ENCODE data around the gene SLC18A2. TPM values are rescaled to one million over a fixed set of nuclear protein-coding genes. Genes with fewer than 3 reads are reported as not detected.

SLC18A2 gene
- total and polyA plus RNA-seq, 2 donors (not counting 3 experiments of a cell fraction or from before 2014, with no cell fraction given), result not detected

- H3K27ac ChIP-seq (ENCODE audit: insufficient read depth, low read depth, low read length), result no peak overlapping the region
- CTCF ChIA-PET, result interaction anchor here (1.7 to 2.0 kb wide), 3 partner anchors 13 to 69 kb away, joined by 4 to 10 read pairs (median 5); no protein-coding TSS in a partner anchor
- no TSS peak for BruUV-seq (replicated peaks)
These were observed 8.7 kb downstream of the SLC18A2 start for GRCh38 chr10:117249493-117250093.

More at GRCh38 chr10:117249493-117250093, 8.7 kb downstream of the SLC18A2 start:
- Histone ChIP-seq H3K36me3 (ENCODE audit: control insufficient read depth in 2 of 2, extremely low read depth in 1 of 2, insufficient read depth in 2 of 2, low read length in 2 of 2) (no peaks in the 10 kb centered on the region), H3K27me3 (ENCODE audit: control insufficient read depth in 2 of 2, insufficient read depth in 2 of 2, low read length in 2 of 2) (peaks cover 0 to 4% of the 10 kb centered on the region in 2 experiments), H3K4me2 (ENCODE audit: insufficient read depth, low read length) (no peak overlapping the region), H3K79me2 (ENCODE audit: control insufficient read depth, insufficient read depth, low read length) (no peaks in the 10 kb centered on the region), H3K9me3 (replicated peaks; ENCODE audit: control insufficient read depth, insufficient read depth, low read length) (no peaks in the 10 kb centered on the region), H3K4me1 (ENCODE audit: control insufficient read depth, extremely low read depth, insufficient read depth, low read length) (no peaks in the 10 kb centered on the region), H4K20me1 (replicated peaks; ENCODE audit: control insufficient read depth, extremely low read depth, insufficient read depth, low read length) (no peaks in the 10 kb centered on the region), H3K9me1 (replicated peaks; ENCODE audit: control insufficient read depth, extremely low read depth, insufficient read depth, low read length) (no peaks in the 10 kb centered on the region), H2AFZ (ENCODE audit: low read depth, low read length) (no peak overlapping the region), H3K4me3 (replicated peaks in 1 of 3; ENCODE audit: insufficient read depth in 1 of 3, low read depth in 1 of 3, low read length in 3 of 3) (no peak overlapping the region), H3K9ac (replicated peaks; ENCODE audit: extremely low read depth, insufficient read depth, low read length) (no peak overlapping the region)
- POLR2A ChIA-PET, result no interaction called here
- intact Hi-C loops (cut with micrococcal nuclease) (no loop called here), dilution Hi-C loops (cut with MboI; ENCODE audit: extremely low pct_ligation_motif_present, low sequenced_read_pairs) (no loop called here)
- no peak for TF ChIP-seq MYC (IDR thresholded peaks at IDR 0.05; ENCODE audit: low read depth, low read length)
- TF ChIP-seq GATA2 (IDR thresholded peaks at IDR 0.05; ENCODE audit: insufficient read depth, insufficient read length, low read depth, low read length), result no peak
- TF ChIP-seq FOS (IDR thresholded peaks at IDR 0.05; ENCODE audit: borderline replicate concordance, insufficient read depth, low read length), result no peak
- no peak for TF ChIP-seq JUN (IDR thresholded peaks at IDR 0.05; ENCODE audit: borderline replicate concordance, insufficient read depth, insufficient read length, low read depth)
- no peak for TF ChIP-seq MAX (IDR thresholded peaks at IDR 0.05; ENCODE audit: insufficient read depth, insufficient read length)
- no peak for TF ChIP-seq POLR2AphosphoS5 (IDR thresholded peaks at IDR 0.05; ENCODE audit: insufficient read depth, low read depth, low read length)
- TF ChIP-seq CTCF (IDR thresholded peaks at IDR 0.05; ENCODE audit: extremely low read depth in 1 of 2, insufficient read depth in 1 of 2, low read depth in 1 of 2, low read length in 2 of 2), result no peak
- no peak for TF ChIP-seq POLR2A (IDR thresholded peaks at IDR 0.05; ENCODE audit: low read depth, low read length)
- TF ChIP-seq EZH2 (IDR thresholded peaks at IDR 0.05; ENCODE audit: borderline replicate concordance, low read depth, low read length, severe bottlenecking), result no peak
- no peak for FAIRE-seq
- no peak for DNase-seq (ENCODE audit: low read depth, low spot score)

Data from endothelial cell of umbilical vein (primary cell).